Thoracic aorta endothelial cell (primary cell): ENCODE data around the gene QRICH1. TPM values are rescaled to one million over a fixed set of nuclear protein-coding genes. Genes with fewer than 3 reads are reported as not detected.

Source experiments
- small RNA-seq: library from RNA; depleted of rRNA; stranded (forward); fragments of <200 nt; gene quantifications from one replicate; pipeline ENCODE3, GENCODE V24; 2012
- total RNA-seq: library from RNA; depleted of rRNA; stranded (reverse); fragments of >200 nt; gene quantifications from 2 replicates; pipeline ENCODE4 v1.2.3, GENCODE V29; 2012

QRICH1 gene
- 137 and 168 TPM in 2 replicates for total RNA-seq

DNA sequence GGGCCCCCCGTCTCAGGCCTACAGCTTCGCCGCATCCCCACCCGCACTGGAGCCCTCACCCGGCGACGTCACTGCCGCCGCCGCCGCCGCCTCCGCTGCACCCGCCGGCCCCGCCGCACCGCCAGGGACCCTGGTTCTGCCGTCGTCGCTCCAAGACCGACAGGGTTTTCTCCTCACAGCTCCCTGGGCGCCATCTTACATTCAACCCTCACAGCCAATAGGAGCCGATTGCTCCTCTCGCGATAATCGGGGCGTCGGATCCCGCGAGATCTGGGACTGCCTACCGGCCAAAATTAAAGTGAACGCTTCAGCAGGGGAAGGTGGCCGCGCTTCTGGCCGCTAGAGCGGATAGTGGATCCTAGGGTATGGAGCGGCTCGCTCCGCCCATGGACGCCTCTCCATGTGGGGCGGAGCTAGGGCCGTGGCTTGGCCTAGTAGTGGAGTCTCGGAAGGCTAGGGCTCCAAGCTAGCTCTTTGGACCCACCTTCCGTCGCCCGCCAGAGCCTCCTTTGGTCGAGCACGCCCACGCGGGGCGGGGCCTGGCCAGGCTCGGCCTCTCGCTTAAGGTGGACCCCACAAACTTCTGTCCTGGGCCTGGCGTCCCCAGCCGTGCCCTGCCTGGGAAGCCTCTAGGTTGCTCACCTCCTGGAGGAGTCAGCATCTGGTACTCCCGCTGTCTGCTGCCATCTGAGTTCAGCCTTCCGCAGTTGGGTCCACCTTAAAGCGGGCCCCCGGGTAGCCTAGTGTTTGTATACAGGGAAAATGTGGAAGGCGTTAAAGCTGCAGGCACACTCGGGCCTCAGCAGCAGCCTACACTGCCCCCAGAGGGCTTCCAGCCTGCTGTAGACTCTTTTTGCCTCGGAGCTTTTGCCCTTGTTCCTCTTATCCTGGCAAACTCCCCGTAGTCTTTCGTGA is at the start of gene QRICH1:
QRICH1 (minus strand) TSS at position 219 of the 915 bp plus-strand sequence. CDS start 17,054 bp downstream, outside the sequence.

GRCh38 chr3:49132437-49133225 is 38.8 kb upstream of the QRICH1 start, which contains the start of gene LAMB2:
LAMB2 (minus strand) TSS chr3:49133050; CDS start chr3:49132867, 183 bp downstream.

GRCh38 chr3:49120438-49121131 is 26.7 kb upstream of the QRICH1 start, which contains the start of gene USP19:
USP19 (minus strand) TSS chr3:49120823; CDS start chr3:49119145, 1,678 bp downstream.

GRCh38 chr3:49104427-49105291 is 10.8 kb upstream of the QRICH1 start, which contains the start of gene QARS1:
QARS1 (minus strand) TSS chr3:49104757; CDS start chr3:49104733, 24 bp downstream.

GRCh38 chr3:49028673-49029562 is 65.0 kb downstream of the QRICH1 start, which contains the start of gene IMPDH2:
IMPDH2 (minus strand) TSS chr3:49029398; CDS start chr3:49029350, 48 bp downstream.

DNA sequence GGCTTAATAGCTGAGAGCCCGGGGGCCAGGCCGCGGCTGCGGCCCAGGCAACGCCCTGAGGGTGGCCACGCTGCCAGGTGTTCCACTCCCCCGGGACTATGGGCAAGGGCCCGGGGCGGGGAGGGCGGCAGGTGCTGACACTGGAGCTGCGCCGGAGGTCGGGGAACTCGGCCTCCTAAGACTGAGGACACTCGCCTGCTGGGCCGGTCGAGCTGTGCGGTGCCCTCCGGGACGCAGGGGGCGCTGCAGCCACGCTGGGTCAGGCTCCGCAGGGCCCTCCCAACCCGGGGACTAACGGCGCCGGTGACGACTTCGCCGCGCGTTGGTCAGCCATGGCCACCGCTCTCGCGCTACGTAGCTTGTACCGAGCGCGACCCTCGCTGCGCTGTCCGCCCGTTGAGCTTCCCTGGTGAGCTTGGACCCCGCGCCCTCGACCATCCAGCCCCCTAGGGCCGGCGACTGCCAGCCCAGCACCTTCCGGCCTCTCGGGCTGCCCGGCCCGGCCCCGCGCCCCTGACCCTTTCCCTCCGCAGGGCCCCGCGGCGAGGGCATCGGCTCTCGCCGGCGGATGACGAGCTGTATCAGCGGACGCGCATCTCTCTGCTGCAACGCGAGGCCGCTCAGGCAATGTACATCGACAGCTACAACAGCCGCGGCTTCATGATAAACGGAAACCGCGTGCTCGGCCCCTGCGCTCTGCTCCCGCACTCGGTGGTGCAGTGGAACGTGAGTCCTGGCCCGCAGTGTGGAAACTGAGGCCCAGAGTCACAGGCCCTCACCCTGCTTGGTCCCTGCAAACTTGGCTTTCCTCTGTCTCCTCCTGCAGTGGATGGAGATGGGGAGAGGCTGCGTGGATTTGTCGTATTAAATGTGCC is 71.8 kb downstream of the QRICH1 start, which contains the start of gene NDUFAF3:
NDUFAF3 (plus strand) TSS at position 309 of the 875 bp plus-strand sequence; CDS start at position 333, 24 bp downstream.

GRCh38 chr3:49017971-49018706 is 75.7 kb downstream of the QRICH1 start, which contains the start of gene DALRD3:
DALRD3 (minus strand) TSS chr3:49018580; CDS start chr3:49018564, 16 bp downstream.

GRCh38 chr3:49007068-49007770 is 86.7 kb downstream of the QRICH1 start, which contains the start of gene WDR6:
WDR6 (plus strand) TSS chr3:49007391; CDS start chr3:49007432, 41 bp downstream.

GRCh38 chr3:48989796-48990635 is 103.9 kb downstream of the QRICH1 start, which contains the start of gene P4HTM:
P4HTM (plus strand) TSS chr3:48990241; CDS start chr3:48990257, 16 bp downstream.

Small RNAs within 50 kb of the gene (small RNA-seq; reads per million reads assigned to genes)
- gene MIR191 (23,127 reads per million, percentile 100 among the genes with 10 or more reads in this experiment), gene MIR425 (1,599 reads per million, percentile 100 among the genes with 10 or more reads in this experiment), gene RN7SL182P (0.63 reads per million)

Other genes with a start within 250 kb of the QRICH1 start
- gene PRKAR2A, start 246.2 kb downstream of the QRICH1 start, total RNA-seq = 89.0 and 89.9 TPM in 2 replicates
- gene SLC25A20, start 195.2 kb downstream of the QRICH1 start, total RNA-seq = 15.4 and 18.4 TPM in 2 replicates
- gene ARIH2, start 175.2 kb downstream of the QRICH1 start, total RNA-seq = 66.9 and 69.7 TPM in 2 replicates
- gene P4HTM, start 103.8 kb downstream of the QRICH1 start, total RNA-seq = 14.3 and 16.8 TPM in 2 replicates
- gene WDR6, start 86.7 kb downstream of the QRICH1 start, total RNA-seq = 80.6 and 126 TPM in 2 replicates
- 31.0 and 35.0 TPM in 2 replicates for gene DALRD3, start 75.5 kb downstream of the QRICH1 start, total RNA-seq
- gene NDUFAF3, start 72.0 kb downstream of the QRICH1 start, total RNA-seq = 31.5 and 32.8 TPM in 2 replicates
- 270 and 275 TPM in 2 replicates for gene IMPDH2, start 64.7 kb downstream of the QRICH1 start, total RNA-seq
- 312 and 318 TPM in 2 replicates for gene QARS1, start 10.7 kb upstream of the QRICH1 start, total RNA-seq
- gene USP19, start 26.8 kb upstream of the QRICH1 start, total RNA-seq = 26.2 and 35.1 TPM in 2 replicates
- 189 and 254 TPM in 2 replicates for gene LAMB2, start 39.0 kb upstream of the QRICH1 start, total RNA-seq
- 18.4 and 22.1 TPM in 2 replicates for gene CCDC71, start 72.3 kb upstream of the QRICH1 start, total RNA-seq
- 9.7 and 14.0 TPM in 2 replicates for gene KLHDC8B, start 77.5 kb upstream of the QRICH1 start, total RNA-seq
- gene C3orf62, start 183.2 kb upstream of the QRICH1 start, total RNA-seq = 1.4 and 2.1 TPM in 2 replicates
- gene USP4, start 246.0 kb upstream of the QRICH1 start, total RNA-seq = 36.5 and 44.4 TPM in 2 replicates